HG02885 (cell line): ENCODE data around the gene RNF123.
"Not testable (repeated sequence)": the region's sequence is repeated elsewhere in the genome, so short reads cannot be mapped to it uniquely, and the experiment has no call there.

Source experiments
- ATAC-seq: cut with Tn5 transposase; IDR thresholded peaks from one replicate; pipeline ENCODE4 v1.9.1; 2021; ENCODE audit warnings: mild to moderate bottlenecking; ENCODE audit not compliant: unreplicated experiment, poor library complexity

RNF123 gene

GRCh38 chr3:49732597-49732996 lies 43.2 kb downstream of the RNF123 start:
- ATAC-seq, result no peak

GRCh38 chr3:49733551-49733950 lies 44.2 kb downstream of the RNF123 start:
- no peak for ATAC-seq

GRCh38 chr3:49734752-49735151 lies 45.4 kb downstream of the RNF123 start:
- ATAC-seq, result no peak

DNA sequence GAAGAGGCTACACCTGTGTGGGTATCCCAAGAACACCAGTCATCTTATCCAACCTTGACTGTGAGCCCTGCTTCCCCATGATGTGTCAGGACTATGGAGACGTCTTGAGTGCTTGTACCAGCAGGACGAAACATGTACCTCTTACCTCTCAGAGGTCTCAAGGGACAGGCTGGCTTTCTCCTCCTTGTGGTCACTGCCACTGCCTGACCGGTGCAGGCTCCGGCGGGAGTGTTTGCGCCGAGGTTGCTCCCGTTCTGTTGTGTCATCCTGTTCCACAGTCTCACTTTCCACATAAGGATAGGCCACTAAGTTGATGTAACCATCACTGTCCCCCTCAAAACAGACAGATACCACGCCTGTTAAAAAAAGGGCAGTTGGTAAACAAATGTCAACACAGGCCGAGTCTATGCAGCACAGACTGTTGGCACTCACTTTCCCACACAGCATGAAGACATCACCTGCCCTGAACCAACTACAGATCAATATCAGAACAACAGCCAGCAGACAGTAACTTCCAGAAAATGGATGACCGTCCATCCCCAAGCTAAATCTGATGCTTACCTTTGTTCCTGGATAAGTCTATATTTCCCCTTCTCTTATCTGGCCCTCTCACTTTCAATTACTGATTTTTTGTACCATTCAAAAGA lies 48.8 kb downstream of the RNF123 start:
- ATAC-seq, result no peak

GRCh38 chr3:49740427-49740826 lies 51.1 kb downstream of the RNF123 start:
- ATAC-seq, result no peak

- ATAC-seq, result no peak
Measured at GRCh38 chr3:49745986-49746385, 56.6 kb downstream of the RNF123 start.

DNA sequence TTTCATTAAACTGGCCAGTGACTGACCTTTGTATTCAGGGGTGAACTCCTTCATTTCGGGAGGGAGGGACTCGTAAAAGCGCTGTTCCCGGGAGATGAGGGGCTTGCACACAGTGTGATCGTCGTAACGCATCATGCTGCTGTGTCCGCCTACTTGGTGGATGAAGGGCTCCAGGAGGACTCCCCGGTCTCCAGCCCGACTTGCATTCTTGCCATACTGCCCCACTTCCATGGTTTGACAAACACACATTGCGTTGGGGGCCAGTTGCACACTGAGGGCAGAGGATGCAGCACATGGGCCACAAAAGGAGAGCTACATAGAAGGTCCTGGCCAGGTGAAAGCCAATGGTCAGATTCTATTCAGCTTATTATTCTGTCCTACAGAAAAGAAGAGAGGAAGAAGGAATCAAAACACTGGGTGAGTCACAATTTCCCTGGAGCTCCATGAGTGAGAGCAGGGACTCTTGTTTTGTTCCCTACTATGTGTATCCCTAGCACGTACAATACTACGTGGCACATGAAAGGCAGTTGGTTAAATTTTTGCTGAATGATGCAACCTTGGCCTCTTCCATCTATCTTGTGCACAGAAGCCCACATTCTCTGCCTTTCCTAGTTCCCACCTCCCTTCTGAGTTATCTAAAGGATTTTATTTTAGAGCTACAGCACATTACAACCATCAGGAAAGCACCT lies 58.6 kb downstream of the RNF123 start:
- no peak for ATAC-seq

DNA sequence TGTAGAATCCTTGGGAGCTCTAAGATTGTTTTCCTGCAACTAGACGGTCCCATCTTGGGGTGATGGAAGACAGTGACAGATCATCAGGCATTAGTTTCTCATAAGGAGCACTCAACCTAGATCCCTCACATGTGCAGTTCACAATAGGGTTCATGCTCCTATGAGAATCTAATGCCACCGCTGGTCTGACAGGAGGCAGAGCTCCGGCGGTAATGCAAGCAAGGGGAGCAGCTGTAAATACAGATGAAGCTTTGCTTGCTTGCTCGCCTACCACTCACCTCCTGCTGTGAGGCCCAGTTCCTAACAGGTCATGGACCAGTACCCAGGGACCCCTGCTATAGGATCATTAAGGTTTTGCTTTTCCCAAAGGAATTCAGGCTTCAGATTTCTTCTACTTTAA lies 59.5 kb downstream of the RNF123 start:
- not testable (repeated sequence) for ATAC-seq

DNA sequence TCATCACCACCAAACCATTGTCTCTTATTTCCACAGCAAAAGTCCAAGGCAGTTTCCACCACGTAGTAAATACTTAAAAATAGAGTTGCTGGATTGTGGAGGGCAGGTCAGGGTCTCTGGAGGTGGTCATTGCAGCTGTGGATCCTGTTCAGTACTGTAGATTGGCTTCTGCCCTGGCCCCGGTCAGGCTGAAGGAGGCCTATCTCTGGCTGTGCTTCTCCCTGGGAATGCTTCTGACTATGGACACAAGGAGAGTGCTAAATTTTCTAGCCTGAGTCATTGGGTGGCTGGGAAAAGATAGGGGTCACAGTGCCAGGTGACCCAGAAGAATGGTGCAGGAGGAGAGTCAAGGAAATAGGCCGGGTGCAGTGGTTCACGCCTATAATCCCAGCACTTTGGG lies 60.7 kb downstream of the RNF123 start:
- no peak for ATAC-seq

DNA sequence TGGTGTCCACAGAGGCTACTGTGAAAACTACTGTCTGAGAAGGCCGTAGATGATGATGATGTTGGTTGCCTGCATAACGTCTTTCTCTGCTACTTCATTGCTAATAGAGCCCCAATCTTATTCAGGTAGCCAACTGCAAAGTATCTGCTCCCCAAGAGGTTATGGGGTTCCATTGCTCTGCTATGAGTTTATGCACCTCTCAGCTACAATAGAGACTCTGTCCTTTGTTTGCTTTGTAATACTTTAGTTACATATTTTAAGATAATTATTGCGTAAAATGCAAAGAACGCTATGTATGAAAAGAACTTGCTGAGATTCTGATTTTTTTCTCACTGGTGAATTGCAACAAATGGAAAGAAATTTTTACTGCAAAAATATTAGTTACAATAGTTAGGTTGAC lies 62.1 kb downstream of the RNF123 start:
- ATAC-seq, result no peak

GRCh38 chr3:49754536-49754935 lies 65.2 kb downstream of the RNF123 start:
- ATAC-seq, result no peak

DNA sequence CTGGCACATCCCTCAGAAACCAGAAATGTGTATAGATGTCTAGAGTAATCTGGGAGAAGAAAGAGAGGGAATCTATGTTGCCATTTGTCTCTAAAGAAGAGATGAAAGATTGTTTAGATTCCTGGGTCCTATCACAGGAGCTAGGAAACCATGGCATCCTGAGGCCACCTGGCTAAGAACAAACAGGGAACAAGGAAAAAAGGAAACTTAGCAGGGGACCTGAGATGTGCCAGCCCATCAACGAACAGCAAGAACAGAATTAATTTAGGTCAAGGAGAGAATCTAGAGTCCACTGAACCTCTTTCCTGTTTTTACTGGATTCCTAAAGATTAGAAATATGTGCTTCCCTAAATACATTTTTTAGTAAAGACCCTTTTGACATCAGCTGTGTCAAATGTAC lies 66.7 kb downstream of the RNF123 start:
- ATAC-seq, result no peak

- no peak for ATAC-seq
Measured at GRCh38 chr3:49757197-49757596, 67.8 kb downstream of the RNF123 start.

DNA sequence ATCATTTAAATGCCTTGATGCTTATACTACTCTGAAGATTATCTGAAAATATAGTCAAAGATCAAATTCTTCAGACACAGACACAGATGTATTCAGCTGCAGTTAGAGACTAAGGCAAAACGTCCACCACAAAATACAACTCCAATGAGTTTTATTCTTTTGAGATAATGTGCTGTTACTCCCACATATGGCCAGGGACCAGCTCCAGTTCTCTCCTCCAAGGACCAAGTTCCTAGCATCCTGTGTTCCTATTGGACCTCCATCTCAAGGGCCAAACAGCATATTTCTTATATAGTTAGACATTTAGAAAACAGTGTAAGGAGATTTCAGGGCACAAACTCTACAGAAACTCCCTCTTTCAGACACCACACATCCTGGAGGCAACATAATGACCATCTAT lies 69.9 kb downstream of the RNF123 start:
- ATAC-seq, result no peak

GRCh38 chr3:49761661-49762060 lies 72.3 kb downstream of the RNF123 start:
- ATAC-seq, result no peak

- no peak for ATAC-seq
Measured at GRCh38 chr3:49763981-49764380, 74.6 kb downstream of the RNF123 start.

DNA sequence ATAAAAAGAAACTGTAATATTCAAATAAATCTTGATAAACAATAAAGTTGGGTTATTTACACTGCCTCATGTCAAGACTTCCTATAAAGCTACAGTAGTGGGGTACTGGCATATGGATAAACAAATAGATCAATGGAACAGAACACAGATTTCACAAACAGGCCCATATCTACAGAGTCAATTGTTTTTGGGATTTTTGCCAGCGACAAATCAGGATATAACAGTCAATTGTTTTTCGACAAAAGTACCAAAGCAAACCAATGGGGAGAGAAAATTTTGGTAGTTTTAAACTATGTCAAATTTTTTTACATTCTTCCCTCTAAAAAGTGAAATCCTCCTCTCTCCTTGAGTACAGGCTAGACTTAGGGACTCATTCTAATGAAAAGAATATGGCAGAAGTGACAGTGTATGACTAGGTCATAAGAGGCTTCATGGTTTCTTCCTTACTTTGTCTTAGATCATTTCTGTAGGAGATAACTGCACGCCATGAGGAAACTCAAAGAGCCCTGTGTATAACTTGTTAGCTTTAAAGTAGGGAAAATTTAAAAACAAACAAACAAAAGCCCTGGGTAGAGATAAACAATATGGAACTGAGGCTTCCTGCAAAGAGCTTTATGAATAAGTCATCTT lies 80.0 kb downstream of the RNF123 start:
- no peak for ATAC-seq

DNA sequence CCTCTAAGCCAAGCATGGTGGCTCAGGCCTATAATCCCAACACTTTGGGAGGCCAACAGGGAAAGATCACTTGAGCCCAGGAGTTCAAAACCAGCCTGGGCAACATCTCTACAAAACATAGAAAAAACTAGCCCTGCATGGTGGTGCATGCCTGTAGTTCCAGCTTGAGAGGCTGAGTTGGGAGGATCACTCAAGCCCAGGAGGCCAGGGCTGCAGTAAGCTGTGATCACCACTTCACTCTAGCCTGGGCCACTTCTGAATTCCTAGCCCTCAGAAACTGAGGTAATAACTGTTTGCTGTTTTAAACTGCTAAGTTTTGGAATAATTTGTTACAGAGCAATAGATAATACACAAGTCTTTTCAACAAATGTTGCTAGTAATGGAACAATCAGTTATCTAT lies 80.6 kb downstream of the RNF123 start:
- no peak for ATAC-seq
